BLaER1 treated with 17β-estradiol and CSF1 and Interleukin-3, amounts not matched to agents 10 nM and 100 nM (cell line): ENCODE measurements around the gene SPC25.

Experiments used
- H3K27ac ChIP-seq, 11 experiments: shearing (Covaris generic); formaldehyde crosslinking; 2 replicates each; pipeline ENCODE4 v1.8.1; 2022
- H3K27me3 ChIP-seq, 11 experiments: shearing (Covaris generic); formaldehyde crosslinking; 2 replicates each; pipeline ENCODE4 v1.8.1; 2022
- H3K36me3 ChIP-seq, 11 experiments: shearing (Covaris generic); formaldehyde crosslinking; 2 replicates each; pipeline ENCODE4 v1.8.1; 2022
- H3K4me1 ChIP-seq, 10 experiments: shearing (Covaris generic); formaldehyde crosslinking; 2 replicates each; pipeline ENCODE4 v1.8.1; 2022
- H3K4me2 ChIP-seq, 11 experiments: shearing (Covaris generic); formaldehyde crosslinking; 2 replicates each; pipeline ENCODE4 v1.8.1; 2022
- H3K4me3 ChIP-seq, 10 experiments: shearing (Covaris generic); formaldehyde crosslinking; 2 replicates each; pipeline ENCODE4 v1.8.1; 2022
- H3K9ac ChIP-seq, 11 experiments: shearing (Covaris generic); formaldehyde crosslinking; 2 replicates each; pipeline ENCODE4 v1.8.1; 2022
- H3K9me3 ChIP-seq, 11 experiments: shearing (Covaris generic); formaldehyde crosslinking; replicated peaks in 1 of 11; 2 replicates each; pipeline ENCODE4 v1.8.1; 2022
- H4K20me1 ChIP-seq, 11 experiments: shearing (Covaris generic); formaldehyde crosslinking; 2 replicates each; pipeline ENCODE4 v1.8.1; 2022
- Cebpa-rat ChIP-seq, 11 experiments: shearing (Covaris generic); IDR thresholded peaks; 2 replicates each; pipeline ENCODE4 v1.8.1; 2022

Gene SPC25

DNA sequence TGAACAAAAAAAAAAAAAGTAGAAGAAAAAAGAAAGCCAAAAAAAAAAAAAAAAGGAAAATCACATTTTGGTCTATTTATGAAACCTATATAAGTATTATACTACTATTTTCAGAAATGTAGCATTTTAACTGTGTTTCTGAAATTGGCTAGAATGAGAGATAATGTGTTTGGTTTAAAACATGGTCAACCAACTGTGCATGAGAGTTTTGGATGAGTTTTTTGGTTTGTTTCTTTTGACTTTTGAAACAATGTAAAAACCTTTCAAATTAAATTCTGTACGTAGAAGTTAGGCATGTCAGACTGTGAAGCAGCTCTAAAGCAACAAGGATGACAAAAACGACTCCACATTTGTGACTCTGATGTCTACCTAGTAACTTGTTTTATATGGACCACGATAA is 34.6 kb downstream of the SPC25 start:
- no peaks in the 10 kb centered on the region for H4K20me1 ChIP-seq
- TF ChIP-seq Cebpa-rat (IDR thresholded peaks at IDR 0.05) = no peak
- H3K9ac ChIP-seq = no peak overlapping the region
- H3K27me3 ChIP-seq = no peaks in the 10 kb centered on the region
- no peak overlapping the region for H3K4me2 ChIP-seq
- H3K4me1 ChIP-seq = no peaks in the 10 kb centered on the region
- peaks cover 0 to 78% (median 48%) of the 10 kb centered on the region in 11 experiments; a peak in 19 of 22 replicates for H3K36me3 ChIP-seq
- no peak overlapping the region for H3K27ac ChIP-seq
- H3K9me3 ChIP-seq = no peaks in the 10 kb centered on the region; a peak in 1 of 22 replicates
- H3K4me3 ChIP-seq = no peak overlapping the region

- no peaks in the 10 kb centered on the region for H4K20me1 ChIP-seq
- no peak overlapping the region for H3K9ac ChIP-seq
- no peaks in the 10 kb centered on the region; a peak in 1 of 22 replicates for H3K9me3 ChIP-seq
- no peaks in the 10 kb centered on the region for H3K27me3 ChIP-seq
- peaks cover 0 to 73% (median 43%) of the 10 kb centered on the region in 11 experiments; a peak in 19 of 22 replicates for H3K36me3 ChIP-seq
- H3K4me1 ChIP-seq = no peaks in the 10 kb centered on the region
- no peak for TF ChIP-seq Cebpa-rat (IDR thresholded peaks at IDR 0.05)
- no peak overlapping the region for H3K4me3 ChIP-seq
- no peak overlapping the region for H3K27ac ChIP-seq
- no peak overlapping the region for H3K4me2 ChIP-seq
These were observed 35.6 kb downstream of the SPC25 start for GRCh38 chr2:168854651-168855050.

DNA sequence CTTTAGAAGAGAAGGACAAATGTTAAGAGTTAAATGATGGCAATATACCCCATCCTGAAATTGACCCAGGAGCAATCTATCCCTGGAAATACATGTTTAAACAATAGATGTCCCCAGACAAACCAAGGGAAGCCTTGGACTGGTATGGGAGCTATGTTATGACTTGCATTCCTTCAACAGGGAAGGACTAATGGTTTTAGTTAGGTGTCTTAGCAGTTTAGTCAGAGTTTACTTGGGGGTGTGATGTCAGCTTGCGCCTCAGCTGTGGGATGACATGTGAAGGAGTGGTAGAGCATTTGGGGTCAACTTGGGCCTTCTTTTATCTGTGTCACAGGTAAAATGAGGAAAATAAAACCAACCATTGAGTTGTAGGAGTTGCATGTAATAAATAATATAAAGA is 36.8 kb downstream of the SPC25 start:
- H3K9ac ChIP-seq = no peak overlapping the region
- H3K4me1 ChIP-seq = no peaks in the 10 kb centered on the region
- no peak overlapping the region for H3K27ac ChIP-seq
- H3K27me3 ChIP-seq = no peaks in the 10 kb centered on the region
- no peak for TF ChIP-seq Cebpa-rat (IDR thresholded peaks at IDR 0.05)
- H4K20me1 ChIP-seq = no peaks in the 10 kb centered on the region
- H3K4me3 ChIP-seq = no peak overlapping the region
- H3K36me3 ChIP-seq = peaks cover 0 to 64% (median 36%) of the 10 kb centered on the region in 11 experiments; a peak in 19 of 22 replicates
- H3K4me2 ChIP-seq = no peak overlapping the region
- H3K9me3 ChIP-seq = no peaks in the 10 kb centered on the region; a peak in 1 of 22 replicates

GRCh38 chr2:168852481-168852880 is 37.7 kb downstream of the SPC25 start:
- no peak overlapping the region for H3K27ac ChIP-seq
- no peaks in the 10 kb centered on the region for H4K20me1 ChIP-seq
- TF ChIP-seq Cebpa-rat (IDR thresholded peaks at IDR 0.05) = no peak
- no peak overlapping the region for H3K4me2 ChIP-seq
- no peaks in the 10 kb centered on the region for H3K27me3 ChIP-seq
- H3K9ac ChIP-seq = no peak overlapping the region
- no peaks in the 10 kb centered on the region; a peak in 1 of 22 replicates for H3K9me3 ChIP-seq
- no peak overlapping the region for H3K4me3 ChIP-seq
- no peaks in the 10 kb centered on the region for H3K4me1 ChIP-seq
- H3K36me3 ChIP-seq = peaks cover 0 to 57% (median 32%) of the 10 kb centered on the region in 11 experiments; a peak in 17 of 22 replicates

DNA sequence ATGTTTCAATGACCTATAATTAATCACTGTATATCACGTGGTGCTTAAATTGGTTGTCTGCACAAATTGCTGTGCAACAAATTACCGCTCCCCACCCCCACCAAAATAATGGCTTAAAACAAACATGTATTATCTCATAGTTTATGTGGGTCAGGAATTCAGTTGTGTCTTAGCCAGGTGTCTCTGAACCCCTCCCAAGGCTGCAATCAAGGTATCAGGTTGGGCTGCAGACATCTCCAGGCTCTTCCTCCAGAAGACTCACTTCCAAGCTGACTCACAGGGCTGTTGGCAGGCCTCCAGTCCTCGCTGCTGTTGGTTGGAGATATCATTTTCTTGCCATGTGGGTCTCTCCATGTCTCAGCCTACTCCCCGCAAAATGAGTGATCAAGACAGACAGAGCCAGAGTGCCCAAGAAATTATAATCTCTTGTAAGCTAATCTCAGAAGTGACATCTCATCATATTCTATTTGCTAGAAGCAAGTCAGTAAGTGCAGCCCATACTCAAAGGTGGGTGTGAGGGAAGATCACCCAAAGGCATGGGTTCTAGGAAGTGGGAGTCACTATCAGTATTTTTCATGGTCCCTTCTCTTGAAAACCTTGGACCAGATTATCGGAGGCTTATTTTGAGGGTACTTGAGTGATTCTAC is 38.4 kb downstream of the SPC25 start:
- Histone ChIP-seq H4K20me1 (no peaks in the 10 kb centered on the region), H3K4me2 (no peak overlapping the region), H3K9me3 (no peaks in the 10 kb centered on the region; a peak in 1 of 22 replicates), H3K4me1 (no peaks in the 10 kb centered on the region), H3K4me3 (no peak overlapping the region), H3K27ac (no peak overlapping the region), H3K27me3 (no peaks in the 10 kb centered on the region), H3K9ac (no peak overlapping the region), H3K36me3 (peaks cover 0 to 55% (median 32%) of the 10 kb centered on the region in 11 experiments; a peak in 17 of 22 replicates)
- TF ChIP-seq Cebpa-rat (IDR thresholded peaks at IDR 0.05) = no peak

DNA sequence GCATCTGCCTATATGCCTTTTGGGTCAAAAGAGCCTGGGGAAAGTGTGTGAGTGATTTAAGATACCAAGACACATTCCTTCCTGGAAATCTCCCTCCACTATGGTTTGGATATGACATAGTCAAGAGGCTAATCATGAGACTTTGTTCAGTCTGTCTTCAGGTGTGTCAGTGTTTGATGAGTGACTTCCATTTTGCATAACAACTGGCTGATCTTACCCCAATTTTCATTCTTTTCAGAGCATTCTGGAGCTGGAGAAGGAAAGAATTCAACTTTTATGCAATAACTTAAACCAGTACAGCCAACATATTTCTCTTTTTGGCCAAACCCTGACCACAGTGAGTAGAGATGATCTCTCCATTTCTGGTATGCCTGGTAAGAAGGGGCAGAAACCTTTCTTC is 39.4 kb downstream of the SPC25 start:
- Histone ChIP-seq H3K27ac (no peak overlapping the region), H3K9ac (no peak overlapping the region), H3K4me2 (no peak overlapping the region), H3K36me3 (peaks cover 0 to 46% (median 29%) of the 10 kb centered on the region in 11 experiments; a peak in 17 of 22 replicates), H3K27me3 (no peaks in the 10 kb centered on the region), H3K9me3 (no peaks in the 10 kb centered on the region; a peak in 1 of 22 replicates), H3K4me1 (no peaks in the 10 kb centered on the region), H4K20me1 (no peaks in the 10 kb centered on the region), H3K4me3 (no peak overlapping the region)
- no peak for TF ChIP-seq Cebpa-rat (IDR thresholded peaks at IDR 0.05)

DNA sequence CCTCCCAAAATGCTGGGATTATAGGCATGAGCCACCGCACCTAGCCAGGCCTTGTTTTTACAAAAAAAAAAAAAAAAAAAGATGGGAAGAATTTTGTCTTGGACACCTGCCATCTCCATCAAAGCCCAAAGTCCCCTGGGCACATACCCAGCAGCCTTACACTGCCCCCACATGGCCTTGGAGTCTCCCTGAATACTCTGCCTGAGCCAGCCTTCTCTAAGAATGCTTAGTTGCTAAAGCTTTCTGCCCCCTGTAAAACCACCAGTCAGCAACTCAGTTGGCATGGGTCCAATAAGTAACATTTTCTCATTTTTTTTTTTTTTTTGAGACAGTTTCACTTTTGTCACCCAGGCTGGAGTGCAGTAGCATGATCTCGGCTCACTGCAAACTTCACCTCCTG is 40.6 kb downstream of the SPC25 start:
- H3K9me3 ChIP-seq = no peaks in the 10 kb centered on the region; a peak in 1 of 22 replicates
- H3K9ac ChIP-seq = no peak overlapping the region

GRCh38 chr2:168848225-168848624 is 42.0 kb downstream of the SPC25 start:
- Histone ChIP-seq H3K4me2 (no peak overlapping the region), H3K27me3 (no peaks in the 10 kb centered on the region), H3K27ac (no peak overlapping the region), H3K36me3 (peaks cover 0 to 29% (median 17%) of the 10 kb centered on the region in 11 experiments; a peak in 13 of 22 replicates), H3K9ac (no peak overlapping the region), H3K4me3 (no peak overlapping the region), H4K20me1 (no peaks in the 10 kb centered on the region), H3K9me3 (no peaks in the 10 kb centered on the region), H3K4me1 (no peaks in the 10 kb centered on the region)
- TF ChIP-seq Cebpa-rat (IDR thresholded peaks at IDR 0.05) = no peak

More for the DNA sequence above, 40.6 kb downstream of the SPC25 start:
- H3K27ac ChIP-seq = no peak overlapping the region
- H3K4me3 ChIP-seq = no peak overlapping the region
- H4K20me1 ChIP-seq = no peaks in the 10 kb centered on the region
- H3K4me1 ChIP-seq = no peaks in the 10 kb centered on the region
- TF ChIP-seq Cebpa-rat (IDR thresholded peaks at IDR 0.05) = no peak
- no peaks in the 10 kb centered on the region for H3K27me3 ChIP-seq
- H3K36me3 ChIP-seq = peaks cover 0 to 39% (median 26%) of the 10 kb centered on the region in 11 experiments; a peak in 17 of 22 replicates
- no peak overlapping the region for H3K4me2 ChIP-seq

DNA sequence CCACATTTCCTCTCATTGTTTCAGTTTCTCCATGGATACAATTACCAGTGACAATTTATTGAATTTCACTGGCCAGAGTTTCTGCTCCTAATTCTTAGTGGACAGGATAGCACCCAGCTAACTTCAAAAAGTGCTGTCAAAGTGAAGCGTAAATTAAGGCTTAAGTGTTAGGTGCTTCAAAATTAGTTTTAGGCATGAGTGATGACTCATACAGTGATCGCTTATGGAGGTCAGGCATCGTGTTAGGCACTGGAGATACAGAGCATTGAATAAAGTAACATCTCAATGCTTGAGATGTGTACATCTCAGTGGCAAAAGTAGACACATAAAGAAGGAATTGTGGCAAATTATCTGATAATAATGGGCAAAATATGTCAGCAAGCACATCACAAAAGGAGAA is 47.0 kb downstream of the SPC25 start:
- no peak overlapping the region for H3K4me3 ChIP-seq
- no peaks in the 10 kb centered on the region for H3K36me3 ChIP-seq
- no peaks in the 10 kb centered on the region for H3K4me1 ChIP-seq
- H4K20me1 ChIP-seq = no peaks in the 10 kb centered on the region
- no peaks in the 10 kb centered on the region for H3K27me3 ChIP-seq
- no peak for TF ChIP-seq Cebpa-rat (IDR thresholded peaks at IDR 0.05)
- no peak overlapping the region for H3K9ac ChIP-seq
- no peak overlapping the region for H3K27ac ChIP-seq
- 0 out of 22 replicates have a peak, but pooled peaks cover 0 to 5% (median 0%) of the 10 kb centered on the region in 11 experiments for H3K9me3 ChIP-seq
- no peak overlapping the region for H3K4me2 ChIP-seq

DNA sequence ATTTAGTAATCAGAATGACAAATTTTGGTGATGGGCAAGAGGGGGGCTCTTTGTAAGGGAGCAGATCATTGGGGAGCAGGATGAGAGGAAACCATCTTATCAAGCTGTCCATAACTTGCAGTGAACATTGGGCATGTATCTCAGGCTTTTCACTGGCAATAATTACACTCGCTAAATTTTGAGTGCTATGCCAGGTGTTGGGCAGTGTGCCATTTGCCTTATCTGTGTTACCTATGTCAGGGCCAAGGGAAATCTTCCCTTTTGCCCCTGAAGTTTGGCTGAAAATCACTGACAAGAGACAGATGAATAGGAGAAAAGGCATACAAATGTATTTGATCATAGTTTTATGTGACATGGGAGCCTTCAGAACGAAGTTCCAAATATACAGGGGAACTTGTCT is 48.8 kb downstream of the SPC25 start:
- Histone ChIP-seq H3K4me1 (no peaks in the 10 kb centered on the region), H3K4me2 (no peak overlapping the region), H3K9me3 (0 out of 22 replicates have a peak, but pooled peaks cover 0 to 5% (median 0%) of the 10 kb centered on the region in 11 experiments), H3K27me3 (no peaks in the 10 kb centered on the region), H3K4me3 (no peak overlapping the region), H3K36me3 (no peaks in the 10 kb centered on the region), H4K20me1 (no peaks in the 10 kb centered on the region), H3K9ac (no peak overlapping the region), H3K27ac (no peak overlapping the region)
- no peak for TF ChIP-seq Cebpa-rat (IDR thresholded peaks at IDR 0.05)
